DOHH2 (cell line): Measurements from ENCODE around the gene UNC5B.

Experiments
- H3F3A ChIP-seq: fragments of 200-600 bp; sonication (generic), shearing (Covaris generic); 2 replicates; pipeline ENCODE4 v1.6.0; 2016; ENCODE audit warnings: antibody characterized with exemption, mild to moderate bottlenecking; ENCODE audit not compliant: control insufficient read depth, insufficient read depth
- H3K27ac ChIP-seq: fragments of 200-600 bp; sonication (generic); 2 replicates; pipeline ENCODE4 v1.5.1; 2014; ENCODE audit warnings: low read depth, mild to moderate bottlenecking, low read length, moderate library complexity
- H3K27me3 ChIP-seq: fragments of 200-600 bp; sonication (generic); 2 replicates; pipeline ENCODE4 v1.6.1; 2014; ENCODE audit warnings: mild to moderate bottlenecking, low read length, mixed read lengths; ENCODE audit not compliant: control insufficient read depth
- H3K36me3 ChIP-seq: fragments of 200-600 bp; sonication (generic); 2 replicates; pipeline ENCODE4 v1.6.1; 2014; ENCODE audit warnings: mild to moderate bottlenecking, low read length, moderate library complexity, mixed read lengths; ENCODE audit not compliant: control insufficient read depth
- H3K4me1 ChIP-seq: fragments of 200-600 bp; sonication (generic); 2 replicates; pipeline ENCODE4 v1.6.1; 2014; ENCODE audit warnings: mild to moderate bottlenecking, low read length, mixed read lengths; ENCODE audit not compliant: control insufficient read depth
- H3K4me2 ChIP-seq: fragments of 200-600 bp; sonication (generic); 2 replicates; pipeline ENCODE4 v1.6.0; 2014; ENCODE audit warnings: mild to moderate bottlenecking, low read length, moderate library complexity
- H3K4me3 ChIP-seq: fragments of 200-600 bp; sonication (generic); 2 replicates; pipeline ENCODE4 v1.5.1; 2014; ENCODE audit warnings: mild to moderate bottlenecking, low read length, mixed read lengths
- H3K79me2 ChIP-seq: fragments of 200-600 bp; sonication (generic); 2 replicates; pipeline ENCODE4 v1.6.1; 2014; ENCODE audit warnings: mild to moderate bottlenecking, low read length, mixed read lengths; ENCODE audit not compliant: control insufficient read depth
- H3K9me2 ChIP-seq: fragments of 200-600 bp; sonication (generic); replicated peaks from 2 replicates; pipeline ENCODE4 v1.6.1; 2014; ENCODE audit warnings: mild to moderate bottlenecking, low read length, mixed read lengths; ENCODE audit not compliant: control insufficient read depth
- H3K9me3 ChIP-seq: fragments of 200-600 bp; sonication (generic); 2 replicates; pipeline ENCODE4 v1.6.1; 2014; ENCODE audit warnings: antibody characterized with exemption, low read length, mixed read lengths; ENCODE audit not compliant: control insufficient read depth, insufficient read depth
- H4K20me1 ChIP-seq: fragments of 200-600 bp; sonication (generic); 2 replicates; pipeline ENCODE4 v1.6.0; 2014; ENCODE audit warnings: low read depth, mild to moderate bottlenecking, antibody characterized with exemption, low read length, moderate library complexity; ENCODE audit not compliant: control insufficient read depth, insufficient read depth
- EZH2phosphoT487 ChIP-seq: fragments of 200-600 bp; sonication (generic); IDR thresholded peaks from 2 replicates; pipeline ENCODE4 v1.6.1; 2017; ENCODE audit warnings: borderline replicate concordance, mild to moderate bottlenecking, antibody characterized with exemption, low read length, moderate library complexity, mixed read lengths
- TF ChIP-seq, protein P1 (sequence below): fragments of 200-600 bp; sonication (generic); IDR thresholded peaks from one replicate; pipeline ENCODE4 v1.5.1; 2014; ENCODE audit warnings: antibody characterized with exemption, mild to moderate bottlenecking, low read depth, low read length; ENCODE audit not compliant: poor library complexity, severe bottlenecking

The UNC5B gene

DNA sequence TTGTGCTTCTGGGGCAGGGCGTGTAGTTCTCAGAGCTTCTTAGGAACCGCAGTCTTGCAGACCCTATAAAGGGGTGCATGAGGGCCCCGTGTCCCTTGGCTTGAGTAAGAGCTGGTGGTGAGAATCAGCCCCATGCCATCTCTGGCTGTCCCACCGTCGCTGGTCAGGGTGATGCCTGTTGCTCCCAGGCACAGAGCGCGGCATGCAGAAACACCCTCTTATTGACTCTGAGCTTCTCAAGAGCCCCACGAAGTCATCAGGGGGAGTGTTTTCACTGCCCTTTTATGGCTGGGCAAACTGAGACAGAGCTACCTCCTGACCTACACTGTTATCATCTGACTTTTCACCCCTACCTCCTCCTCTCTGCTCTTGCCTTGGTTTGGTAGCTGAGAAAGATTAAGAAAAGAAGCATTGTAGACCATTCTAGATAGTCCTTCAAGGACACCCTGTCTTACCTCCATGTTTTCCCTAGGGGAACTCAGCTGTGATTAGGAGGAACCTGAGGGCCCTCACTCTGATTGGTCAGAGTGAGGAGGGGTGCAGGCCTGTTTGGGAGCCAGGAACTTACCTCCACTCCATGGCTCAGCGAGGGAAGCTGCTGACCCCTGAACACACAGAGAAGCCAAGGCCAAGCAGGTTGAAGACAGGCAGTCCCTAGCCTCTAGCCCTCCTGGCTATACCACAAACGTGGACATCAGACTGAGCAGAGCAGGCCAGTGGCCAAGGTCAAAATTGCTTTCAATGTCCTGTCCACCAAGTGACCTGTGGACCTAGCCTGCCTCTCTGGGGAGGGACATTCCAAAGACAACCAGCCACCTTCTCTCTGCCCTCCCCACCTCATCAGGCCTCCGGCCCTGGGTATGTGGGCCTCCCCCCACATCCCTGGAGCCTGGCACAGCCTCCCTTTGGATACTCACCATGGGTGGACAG is 17.6 kb downstream of the UNC5B start:
- Histone ChIP-seq H3K9me2 (no peaks in the 10 kb centered on the region), H3K4me2 (no peak overlapping the region), H3K4me1 (no peaks in the 10 kb centered on the region)

DNA sequence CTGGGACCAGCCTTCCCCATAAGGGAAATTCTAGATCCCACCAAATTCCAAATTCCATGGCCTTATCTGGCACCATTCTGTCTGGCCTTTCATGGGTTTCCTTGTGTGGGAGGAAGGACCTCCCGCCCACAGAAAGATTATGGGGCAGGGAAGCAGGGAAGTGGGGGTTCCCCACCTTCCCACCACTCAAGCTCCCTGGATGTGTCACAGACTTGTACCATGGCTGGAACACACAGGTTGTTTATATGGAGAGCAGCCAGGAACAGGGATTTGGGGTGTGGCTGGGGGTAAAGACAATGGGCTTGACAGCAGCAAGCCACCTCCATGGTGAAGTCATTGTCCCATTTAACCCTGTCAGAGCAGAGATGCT is 18.3 kb downstream of the UNC5B start:
- H3K27me3 ChIP-seq, result peaks cover 7% of the 10 kb centered on the region
- H3K27ac ChIP-seq, result no peak overlapping the region
- H3K9me2 ChIP-seq, result no peaks in the 10 kb centered on the region
- no peak overlapping the region for H3K4me3 ChIP-seq
- TF ChIP-seq EZH2phosphoT487, result no peak
- TF ChIP-seq, protein P1, sequence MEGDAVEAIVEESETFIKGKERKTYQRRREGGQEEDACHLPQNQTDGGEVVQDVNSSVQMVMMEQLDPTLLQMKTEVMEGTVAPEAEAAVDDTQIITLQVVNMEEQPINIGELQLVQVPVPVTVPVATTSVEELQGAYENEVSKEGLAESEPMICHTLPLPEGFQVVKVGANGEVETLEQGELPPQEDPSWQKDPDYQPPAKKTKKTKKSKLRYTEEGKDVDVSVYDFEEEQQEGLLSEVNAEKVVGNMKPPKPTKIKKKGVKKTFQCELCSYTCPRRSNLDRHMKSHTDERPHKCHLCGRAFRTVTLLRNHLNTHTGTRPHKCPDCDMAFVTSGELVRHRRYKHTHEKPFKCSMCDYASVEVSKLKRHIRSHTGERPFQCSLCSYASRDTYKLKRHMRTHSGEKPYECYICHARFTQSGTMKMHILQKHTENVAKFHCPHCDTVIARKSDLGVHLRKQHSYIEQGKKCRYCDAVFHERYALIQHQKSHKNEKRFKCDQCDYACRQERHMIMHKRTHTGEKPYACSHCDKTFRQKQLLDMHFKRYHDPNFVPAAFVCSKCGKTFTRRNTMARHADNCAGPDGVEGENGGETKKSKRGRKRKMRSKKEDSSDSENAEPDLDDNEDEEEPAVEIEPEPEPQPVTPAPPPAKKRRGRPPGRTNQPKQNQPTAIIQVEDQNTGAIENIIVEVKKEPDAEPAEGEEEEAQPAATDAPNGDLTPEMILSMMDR, result no peak
- H3F3A ChIP-seq, result no peaks in the 10 kb centered on the region
- H3K4me2 ChIP-seq, result no peak overlapping the region
- H3K9me3 ChIP-seq, result no peaks in the 10 kb centered on the region
- H3K36me3 ChIP-seq, result no peaks in the 10 kb centered on the region
- H4K20me1 ChIP-seq, result no peaks in the 10 kb centered on the region
- no peaks in the 10 kb centered on the region for H3K79me2 ChIP-seq
- H3K4me1 ChIP-seq, result no peaks in the 10 kb centered on the region

More for the DNA sequence above, 17.6 kb downstream of the UNC5B start:
- no peaks in the 10 kb centered on the region for H3K79me2 ChIP-seq
- H3F3A ChIP-seq, result no peaks in the 10 kb centered on the region
- H3K36me3 ChIP-seq, result no peaks in the 10 kb centered on the region
- TF ChIP-seq, protein P1, result no peak
- TF ChIP-seq EZH2phosphoT487, result no peak
- H3K4me3 ChIP-seq, result no peak overlapping the region
- no peak overlapping the region for H3K27ac ChIP-seq
- H3K9me3 ChIP-seq, result no peaks in the 10 kb centered on the region
- peaks cover 7% of the 10 kb centered on the region for H3K27me3 ChIP-seq
- H4K20me1 ChIP-seq, result no peaks in the 10 kb centered on the region

DNA sequence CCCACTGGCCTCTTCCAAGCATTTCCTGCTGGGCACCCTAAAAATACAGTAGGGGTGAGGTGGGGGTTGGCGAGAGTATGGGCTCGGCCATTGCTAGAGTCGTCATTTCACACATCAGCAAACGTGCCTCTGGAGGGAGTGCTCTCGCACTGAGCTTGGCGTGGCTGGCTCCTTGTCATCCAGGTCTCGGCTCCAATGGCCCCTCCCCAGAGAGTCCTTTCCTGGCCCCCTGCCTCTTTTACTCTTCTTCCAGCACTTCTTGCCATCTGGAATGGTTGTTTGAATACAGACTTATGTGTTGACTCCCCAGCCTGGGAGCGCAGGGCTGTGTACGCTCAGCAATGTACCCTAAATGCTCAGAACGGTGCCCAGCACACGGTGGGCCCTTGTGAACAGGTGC is 18.8 kb downstream of the UNC5B start:
- no peaks in the 10 kb centered on the region for H4K20me1 ChIP-seq
- H3K4me3 ChIP-seq, result no peak overlapping the region
- H3K27me3 ChIP-seq, result peaks cover 7% of the 10 kb centered on the region
- H3F3A ChIP-seq, result no peaks in the 10 kb centered on the region
- H3K27ac ChIP-seq, result no peak overlapping the region
- no peaks in the 10 kb centered on the region for H3K36me3 ChIP-seq
- H3K79me2 ChIP-seq, result no peaks in the 10 kb centered on the region
- H3K4me1 ChIP-seq, result no peaks in the 10 kb centered on the region
- no peaks in the 10 kb centered on the region for H3K9me2 ChIP-seq
- no peak for TF ChIP-seq EZH2phosphoT487
- TF ChIP-seq, protein P1, result no peak
- H3K4me2 ChIP-seq, result no peak overlapping the region
- no peaks in the 10 kb centered on the region for H3K9me3 ChIP-seq
